Measurements from ENCODE around the gene WWC2.

DNA sequence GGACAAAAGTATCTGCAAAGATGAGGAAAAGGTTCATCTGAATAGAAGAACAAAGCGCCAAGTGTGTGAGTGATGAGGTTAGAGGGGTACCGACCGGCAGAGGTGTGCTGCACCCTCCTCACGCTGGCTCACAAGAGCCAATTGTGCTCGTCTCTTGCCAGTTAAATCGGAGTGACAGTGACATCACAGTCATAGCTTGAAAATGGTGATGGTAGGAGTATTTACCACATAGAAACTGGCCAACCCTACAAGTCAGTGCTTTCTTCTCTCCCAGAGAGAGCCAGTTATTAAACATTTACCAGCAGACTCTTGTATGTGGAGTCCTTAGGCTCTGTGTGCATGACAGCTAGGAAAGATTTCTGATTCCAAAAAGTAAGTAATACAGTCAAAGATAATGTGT, 188.6 kb downstream of the WWC2 start:
- TF ChIP-seq, protein P1, sequence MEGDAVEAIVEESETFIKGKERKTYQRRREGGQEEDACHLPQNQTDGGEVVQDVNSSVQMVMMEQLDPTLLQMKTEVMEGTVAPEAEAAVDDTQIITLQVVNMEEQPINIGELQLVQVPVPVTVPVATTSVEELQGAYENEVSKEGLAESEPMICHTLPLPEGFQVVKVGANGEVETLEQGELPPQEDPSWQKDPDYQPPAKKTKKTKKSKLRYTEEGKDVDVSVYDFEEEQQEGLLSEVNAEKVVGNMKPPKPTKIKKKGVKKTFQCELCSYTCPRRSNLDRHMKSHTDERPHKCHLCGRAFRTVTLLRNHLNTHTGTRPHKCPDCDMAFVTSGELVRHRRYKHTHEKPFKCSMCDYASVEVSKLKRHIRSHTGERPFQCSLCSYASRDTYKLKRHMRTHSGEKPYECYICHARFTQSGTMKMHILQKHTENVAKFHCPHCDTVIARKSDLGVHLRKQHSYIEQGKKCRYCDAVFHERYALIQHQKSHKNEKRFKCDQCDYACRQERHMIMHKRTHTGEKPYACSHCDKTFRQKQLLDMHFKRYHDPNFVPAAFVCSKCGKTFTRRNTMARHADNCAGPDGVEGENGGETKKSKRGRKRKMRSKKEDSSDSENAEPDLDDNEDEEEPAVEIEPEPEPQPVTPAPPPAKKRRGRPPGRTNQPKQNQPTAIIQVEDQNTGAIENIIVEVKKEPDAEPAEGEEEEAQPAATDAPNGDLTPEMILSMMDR (conservative IDR thresholded peaks at IDR 0.05): no peak
- TF ChIP-seq ZFX (IDR thresholded peaks at IDR 0.05): no peak

Measured in C4-2B (cell line).